Mesodermal cell (in vitro differentiated cells): ENCODE measurements around the gene CNIH2.

Experiments used
- H3K27ac ChIP-seq: 2 replicates; pipeline ENCODE4 v1.7.0; 2013; ENCODE audit warnings: mild to moderate bottlenecking, low read depth, low read length, moderate library complexity; ENCODE audit not compliant: severe bottlenecking
- H3K36me3 ChIP-seq: 2 replicates; pipeline ENCODE4 v1.7.1; 2013; ENCODE audit warnings: mild to moderate bottlenecking, low read length, moderate library complexity; ENCODE audit not compliant: control insufficient read depth, insufficient read depth
- H3K4me1 ChIP-seq: one replicate; pipeline ENCODE4 v1.7.1; 2013; ENCODE audit warnings: mild to moderate bottlenecking, low read length; ENCODE audit not compliant: insufficient read depth, control insufficient read depth, poor library complexity, severe bottlenecking
- H3K4me3 ChIP-seq: 2 replicates; pipeline ENCODE4 v1.7.0; 2013; ENCODE audit warnings: low read length, control low read depth, mild to moderate bottlenecking; ENCODE audit not compliant: insufficient read depth, poor library complexity, severe bottlenecking; ENCODE audit errors: extremely low read depth
- H3K9me3 ChIP-seq: 2 replicates; pipeline ENCODE4 v1.7.1; 2013; ENCODE audit warnings: mild to moderate bottlenecking, low read length, moderate library complexity; ENCODE audit not compliant: control insufficient read depth
- WGBS, 2 experiments: methylation state at CpG; one replicate each; pipeline ENCODE4 v1.1.5; 2013; ENCODE audit warnings: missing lambda C conversion rate in 2 of 2; ENCODE audit not compliant: insufficient coverage in 2 of 2; 5-methylcytosine and 5-hydroxymethylcytosine counted together

The CNIH2 gene

DNA sequence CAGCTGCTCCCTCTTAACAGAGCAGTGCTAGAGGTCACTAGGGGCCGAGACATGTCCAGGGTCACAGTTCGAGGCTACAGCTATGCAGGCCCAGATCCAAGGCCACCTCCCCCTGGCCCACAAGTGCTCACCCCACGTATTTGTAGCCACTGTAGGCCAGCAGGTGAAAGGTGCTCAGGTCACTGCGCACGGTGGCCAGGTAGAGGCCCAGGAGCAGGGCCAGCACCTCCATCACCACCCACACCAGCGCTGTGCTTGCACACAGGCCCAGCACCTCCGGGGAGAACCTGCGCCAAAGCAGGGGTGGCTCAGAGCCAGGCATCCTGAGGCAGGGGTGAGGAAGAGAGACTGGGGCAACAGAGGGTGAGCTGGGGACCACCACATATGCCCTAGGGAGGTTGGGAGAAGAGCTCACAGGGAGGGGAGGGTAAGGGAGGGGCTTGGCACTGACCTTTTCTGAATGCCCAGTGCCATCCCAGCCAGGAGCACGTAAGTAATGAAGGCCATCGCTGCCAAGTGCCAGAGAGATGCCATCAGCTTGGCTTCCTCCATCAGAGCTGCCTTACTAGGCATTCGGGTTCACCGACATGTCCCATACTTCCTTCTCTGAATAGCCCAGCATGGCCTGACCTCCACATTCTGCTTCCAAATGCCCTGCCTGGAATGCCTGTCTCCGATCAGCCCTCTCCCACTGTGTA is 7.4 kb downstream of the CNIH2 start:
- Histone ChIP-seq H3K4me3 (no peak overlapping the region), H3K36me3 (peaks cover 30% of the 10 kb centered on the region), H3K27ac (no peak overlapping the region), H3K4me1 (peaks cover 32% of the 10 kb centered on the region), H3K9me3 (no peaks in the 10 kb centered on the region)
- WGBS, 2 experiments: 93 to 94% methylated on average over 10 to 11 of the region's 13 CpGs

DNA sequence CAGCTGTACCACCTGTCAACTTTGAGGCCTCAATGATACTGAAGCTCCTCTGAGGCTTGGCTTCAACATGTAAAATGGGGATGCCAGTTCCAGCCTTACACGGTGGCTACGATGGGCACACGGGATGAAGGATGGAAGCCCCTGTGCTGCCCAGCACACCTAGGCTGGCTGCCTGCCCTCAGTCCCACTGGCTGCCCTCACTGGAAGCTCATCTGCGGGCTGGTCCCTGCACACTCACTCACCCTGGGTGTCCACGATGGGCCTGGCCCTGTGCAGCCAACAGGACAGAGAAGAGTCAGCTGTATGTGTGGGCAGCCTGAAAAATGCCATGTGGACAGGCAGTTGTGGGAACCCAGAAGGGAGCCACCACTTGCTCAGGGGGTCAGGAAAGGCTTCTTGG is 8.7 kb downstream of the CNIH2 start:
- peaks cover 30% of the 10 kb centered on the region for H3K36me3 ChIP-seq
- H3K27ac ChIP-seq: no peak overlapping the region
- H3K4me1 ChIP-seq: peaks cover 19% of the 10 kb centered on the region
- H3K4me3 ChIP-seq: no peak overlapping the region
- H3K9me3 ChIP-seq: no peaks in the 10 kb centered on the region
- WGBS, 2 experiments: 96 to 100% methylated on average over 4 of the region's 5 CpGs

DNA sequence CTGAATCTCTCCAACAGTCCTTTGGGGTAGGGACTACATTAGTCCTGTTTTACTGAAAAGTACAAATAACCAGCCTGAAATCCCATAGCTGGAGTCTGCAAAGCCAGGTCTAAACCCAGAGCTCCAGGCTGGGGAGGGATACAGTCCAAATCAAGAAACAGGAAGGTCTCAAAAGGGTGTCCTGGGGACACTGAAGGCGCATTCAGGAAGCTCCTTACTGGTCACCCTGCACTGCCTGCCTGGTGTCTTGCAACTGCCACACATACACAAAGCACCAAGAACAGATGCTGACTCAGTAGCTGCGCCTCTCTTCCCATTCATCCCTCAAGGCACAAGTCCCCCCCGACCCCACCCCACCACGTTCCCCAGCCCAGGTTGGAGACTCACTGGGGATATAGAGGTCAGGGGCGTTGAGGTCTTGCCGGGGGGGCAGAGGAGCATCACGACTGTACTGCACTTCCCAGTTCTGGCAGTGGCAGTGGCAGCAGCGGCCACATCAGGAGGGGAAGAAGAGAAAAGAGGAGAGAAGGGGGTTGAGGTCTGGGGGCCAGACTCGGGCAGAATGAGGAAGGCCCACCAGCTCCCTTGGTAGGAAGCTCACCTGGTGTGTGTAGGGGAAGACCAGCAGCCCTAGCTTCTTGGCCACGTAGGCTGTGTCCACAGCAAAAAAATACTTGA is 9.4 kb downstream of the CNIH2 start:
- peak overlapping the region; percentile 86 for H3K4me3 ChIP-seq
- WGBS, 2 experiments: 92 to 95% methylated on average over 6 to 7 of the region's 10 CpGs

DNA sequence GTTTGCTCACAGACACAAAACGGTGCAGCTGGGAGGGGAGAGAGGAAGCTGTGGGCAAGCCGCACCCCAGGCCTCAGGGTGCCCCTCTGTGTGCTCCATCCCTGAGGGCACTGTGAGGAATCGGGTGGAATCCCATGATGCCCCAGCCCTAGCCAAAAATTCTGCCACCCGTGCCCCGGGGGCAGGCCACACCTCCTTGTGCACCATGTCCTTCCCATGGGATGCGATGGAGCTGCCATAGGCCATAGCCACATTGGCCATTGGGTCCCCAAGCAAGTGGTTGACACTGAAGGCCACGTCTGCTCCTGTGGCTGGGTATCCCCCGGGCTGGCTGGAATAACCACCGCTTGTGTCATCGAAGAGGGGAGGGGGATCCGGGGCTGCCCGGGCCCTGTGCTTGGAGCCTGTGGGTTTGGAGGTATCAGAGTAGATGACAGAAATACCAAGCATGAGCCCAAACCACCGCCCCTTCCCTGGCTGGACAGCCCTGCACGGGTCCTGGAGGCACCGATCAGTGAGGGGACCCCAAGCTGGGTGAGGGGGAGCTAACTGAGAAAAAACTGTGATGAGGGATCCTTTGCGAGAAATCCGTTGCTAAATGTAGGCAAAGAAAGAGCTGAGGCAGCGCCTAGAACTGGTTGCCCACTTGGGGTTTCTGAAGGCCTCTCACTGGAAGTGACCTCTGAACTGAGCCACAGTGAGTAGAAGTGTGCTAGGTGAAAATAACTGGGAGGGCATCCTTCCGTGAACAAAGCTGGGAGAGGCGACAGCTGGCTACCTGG is 10.1 kb downstream of the CNIH2 start:
- Histone ChIP-seq H3K4me3 (peak overlapping the region; percentile 86), H3K4me1 (peaks cover 13% of the 10 kb centered on the region), H3K36me3 (peaks cover 26% of the 10 kb centered on the region), H3K27ac (peak overlapping the region; percentile 99), H3K9me3 (no peaks in the 10 kb centered on the region)
- WGBS, 2 experiments: 56 to 58% methylated on average over 14 to 15 of the region's 20 CpGs

More for the DNA sequence above, 9.4 kb downstream of the CNIH2 start:
- H3K9me3 ChIP-seq: no peaks in the 10 kb centered on the region
- H3K36me3 ChIP-seq: peaks cover 30% of the 10 kb centered on the region
- H3K27ac ChIP-seq: no peak overlapping the region
- H3K4me1 ChIP-seq: peaks cover 16% of the 10 kb centered on the region

DNA sequence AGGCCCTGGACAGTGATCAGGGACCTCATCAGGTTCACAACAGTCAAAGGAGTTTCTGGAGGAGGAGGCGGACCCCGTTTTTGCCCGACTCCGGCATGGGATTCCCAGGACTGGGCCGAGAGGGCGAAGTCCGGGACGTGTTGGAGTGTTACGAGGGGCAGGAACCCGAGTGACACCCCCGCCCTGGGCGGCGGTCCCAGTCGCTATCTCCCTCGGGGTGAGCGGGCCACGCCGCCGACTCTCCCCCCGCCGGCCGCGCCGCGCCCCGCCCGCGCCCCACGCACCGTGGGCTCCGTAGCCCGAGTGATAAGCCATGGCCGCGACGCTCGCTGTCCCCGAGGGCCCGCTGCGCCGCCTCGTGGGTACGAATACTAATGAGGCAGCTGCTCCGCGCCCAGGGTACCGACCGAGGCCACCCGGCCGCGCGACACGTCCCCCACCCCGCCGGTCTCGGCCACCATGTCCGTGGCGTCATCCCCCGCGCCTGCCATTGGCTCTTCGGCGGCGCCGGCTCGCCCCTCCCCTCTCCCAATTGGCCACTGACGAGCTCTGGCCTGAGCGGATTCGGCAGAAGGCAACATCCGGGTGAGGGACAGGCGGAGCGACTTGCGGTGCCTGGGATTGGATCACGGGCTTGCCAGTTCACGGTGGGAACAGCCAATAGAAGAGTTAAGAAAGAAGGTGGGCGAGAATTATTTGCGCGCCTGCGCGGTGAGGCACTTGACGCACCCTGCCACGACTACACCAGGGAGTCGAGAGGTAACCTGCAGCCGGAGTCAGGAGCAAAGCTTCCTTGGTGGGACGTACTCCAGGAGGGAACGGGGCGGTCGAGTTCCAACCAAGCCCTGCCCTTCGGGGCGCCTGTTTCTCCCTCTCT is 10.9 kb downstream of the CNIH2 start, which contains the start of gene YIF1A:
YIF1A (minus strand) TSS at position 473 of the 877 bp plus-strand sequence; CDS start at position 315, 158 bp downstream.
- 0% methylated on average over 71 to 82 of the region's 87 CpGs for WGBS, 2 experiments
- Histone ChIP-seq H3K9me3 (no peaks in the 10 kb centered on the region), H3K4me1 (peaks cover 13% of the 10 kb centered on the region), H3K27ac (peak within 1 kb of the TSS; percentile 99), H3K36me3 (peaks cover 23% of the 10 kb centered on the region), H3K4me3 (peak within 1 kb of the TSS; percentile 86)

DNA sequence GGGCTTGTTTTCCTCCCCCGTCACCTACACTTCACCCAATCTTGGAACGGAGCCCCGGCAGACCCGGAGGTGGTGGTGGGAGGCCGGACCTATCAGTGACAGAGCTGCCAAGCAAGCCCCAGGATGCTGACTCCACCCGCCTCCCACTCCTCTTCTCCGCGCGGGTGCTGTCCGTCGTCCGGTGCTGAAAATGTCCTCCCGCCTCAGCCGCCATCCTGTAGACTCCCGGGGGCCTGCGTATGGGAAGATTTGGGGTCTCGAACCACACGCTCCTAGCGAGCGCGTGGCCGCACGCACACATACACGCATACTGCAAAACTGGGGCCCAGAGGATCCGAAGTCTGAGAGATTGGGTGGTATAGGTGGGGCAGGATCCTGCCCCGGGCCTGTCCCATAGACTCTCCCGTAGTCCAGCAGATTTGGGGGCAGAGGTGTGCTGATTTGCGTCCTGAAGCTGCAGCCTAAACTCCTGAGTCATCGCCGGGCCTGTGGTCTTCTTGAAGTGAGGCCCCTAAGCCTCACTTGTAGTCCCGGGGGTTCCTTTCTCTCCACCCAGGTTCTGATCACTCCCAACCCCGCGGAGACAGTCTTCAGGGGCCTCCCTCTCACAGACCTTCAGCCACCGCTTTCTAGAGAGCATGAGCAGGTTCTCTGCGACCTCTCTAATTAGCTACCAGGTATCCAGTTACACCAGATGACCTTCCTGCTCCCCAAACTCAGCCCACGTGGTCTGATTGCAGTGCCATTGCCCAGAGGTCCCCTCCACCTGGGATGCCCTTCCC is 11.8 kb downstream of the CNIH2 start:
- peak overlapping the region; percentile 86 for H3K4me3 ChIP-seq
- H3K36me3 ChIP-seq: peaks cover 15% of the 10 kb centered on the region
- H3K9me3 ChIP-seq: no peaks in the 10 kb centered on the region
- peak overlapping the region; percentile 99 for H3K27ac ChIP-seq
- peaks cover 13% of the 10 kb centered on the region for H3K4me1 ChIP-seq
- 16 to 25% methylated on average over 16 to 27 of the region's 36 CpGs for WGBS, 2 experiments

DNA sequence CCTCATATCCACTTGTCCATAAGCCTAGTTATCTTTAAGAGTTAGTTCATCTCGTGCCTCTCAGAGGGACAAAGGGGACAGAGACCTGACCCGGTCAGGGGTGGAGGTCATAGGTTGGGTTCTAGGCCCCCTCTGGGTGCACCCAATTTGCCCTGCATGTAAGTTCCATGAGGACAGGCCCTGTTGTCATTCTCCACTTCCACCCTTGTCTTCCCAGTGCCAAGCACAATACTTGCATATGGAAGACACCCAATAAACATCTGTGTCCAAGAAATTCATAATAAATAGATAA is 12.3 kb downstream of the CNIH2 start:
- 76 to 100% methylated on average over 2 of the region's 2 CpGs for WGBS, 2 experiments
- H3K27ac ChIP-seq: no peak overlapping the region
- H3K4me1 ChIP-seq: peaks cover 13% of the 10 kb centered on the region
- no peak overlapping the region for H3K4me3 ChIP-seq
- H3K9me3 ChIP-seq: no peaks in the 10 kb centered on the region
- H3K36me3 ChIP-seq: peaks cover 9% of the 10 kb centered on the region

DNA sequence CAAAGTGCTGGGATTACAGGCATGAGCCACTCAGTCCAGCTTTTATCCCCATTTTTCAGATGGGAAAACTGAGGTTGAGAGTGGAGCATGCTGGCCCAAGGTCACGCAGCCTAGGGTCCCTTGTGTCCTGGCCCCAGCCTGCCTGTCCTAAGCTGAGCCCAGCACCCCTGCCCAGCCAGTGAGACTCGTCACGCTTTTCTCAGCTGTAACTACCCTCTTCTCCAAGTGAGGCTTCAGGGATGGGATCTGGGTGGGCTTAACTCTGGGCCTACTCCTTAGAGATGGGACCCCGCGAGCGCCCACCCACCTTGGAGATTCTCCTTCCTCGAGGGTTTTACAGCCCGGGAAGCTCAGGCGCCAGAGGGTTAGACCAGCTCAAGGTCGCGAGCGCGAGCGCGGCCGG is 13.3 kb downstream of the CNIH2 start:
- H3K36me3 ChIP-seq: peaks cover 5% of the 10 kb centered on the region
- no peaks in the 10 kb centered on the region for H3K9me3 ChIP-seq
- H3K4me3 ChIP-seq: peak overlapping the region; percentile 18
- H3K27ac ChIP-seq: no peak overlapping the region
- WGBS, 2 experiments: 3 to 25% methylated on average over 7 to 15 of the region's 16 CpGs
- peaks cover 13% of the 10 kb centered on the region for H3K4me1 ChIP-seq

DNA sequence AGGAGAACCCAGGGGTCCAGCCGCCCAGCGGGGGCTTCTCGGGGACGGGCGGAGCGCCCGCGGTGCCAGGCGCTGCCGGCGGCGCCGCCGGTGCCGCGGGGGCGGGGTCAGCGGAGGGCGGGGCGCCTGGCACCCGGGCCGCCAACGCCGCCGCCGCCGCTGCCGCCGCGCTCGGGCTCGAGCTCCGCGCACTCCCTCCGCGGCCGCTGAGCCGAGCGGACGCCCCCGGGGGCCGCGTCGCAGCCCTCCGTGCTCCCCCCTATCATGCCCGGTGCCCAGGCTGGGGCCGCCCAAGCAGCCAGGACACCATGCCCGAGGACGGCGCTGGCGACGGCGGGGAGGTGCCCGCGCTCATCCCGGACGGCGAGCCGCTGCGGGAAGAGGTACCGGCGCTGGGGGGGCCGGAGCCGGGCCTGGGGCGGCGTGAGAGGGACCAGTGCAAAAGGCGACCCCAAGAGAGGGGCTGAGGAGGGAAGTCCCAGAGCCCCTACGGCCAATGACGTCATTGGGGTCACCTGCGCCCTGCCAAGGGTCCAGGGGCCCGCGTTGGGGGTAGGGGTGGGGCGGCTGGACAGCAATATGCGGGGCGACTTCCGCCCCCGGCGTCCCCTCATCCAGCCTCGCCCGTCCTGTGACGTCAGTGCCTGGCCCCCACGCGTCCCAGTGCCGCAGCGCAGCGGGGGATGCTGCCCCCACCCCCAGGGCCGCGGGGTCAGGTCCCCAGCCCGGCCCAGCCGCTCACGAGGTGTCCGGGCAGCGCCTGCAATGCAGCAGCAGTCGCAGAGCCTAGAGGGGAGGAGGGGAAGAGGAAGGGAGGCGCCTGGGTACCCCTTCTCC is 13.9 kb downstream of the CNIH2 start, which contains the start of gene TMEM151A:
TMEM151A (plus strand) TSS at position 189 of the 837 bp plus-strand sequence; CDS start at position 309, 120 bp downstream.
- H3K36me3 ChIP-seq: peaks cover 1% of the 10 kb centered on the region
- H3K4me3 ChIP-seq: peak within 1 kb of the TSS; percentile 18
- peaks cover 13% of the 10 kb centered on the region for H3K4me1 ChIP-seq
- no peak within 1 kb of the TSS for H3K27ac ChIP-seq
- WGBS, 2 experiments: 2 to 3% methylated on average over 56 to 79 of the region's 95 CpGs
- no peaks in the 10 kb centered on the region for H3K9me3 ChIP-seq
